Endothelial cell of umbilical vein (primary cell): ENCODE data around the gene ADAMTSL3. TPM values are rescaled to one million over a fixed set of nuclear protein-coding genes. Genes with fewer than 3 reads are reported as not detected.

Experiments
- BruUV-seq: library from RNA; stranded (reverse); fragments of 400-500 nt; replicated peaks from 2 replicates; lab custom pipeline; 2021; lab: Mats Ljungman, UMichigan
- CTCF ChIA-PET: fragments of 300-600, 350-600 bp; sonication (Branson Sonifier 250); formaldehyde crosslinking; loops from one replicate; lab custom pipeline; 2021; ENCODE audit warnings: antibody characterized with exemption, inconsistent platforms; lab: Charles Lee
- POLR2A ChIA-PET: fragments of 300-600, 350-600 bp; sonication (Branson Sonifier 250); formaldehyde crosslinking; loops from one replicate; lab custom pipeline; 2021; ENCODE audit warnings: antibody characterized with exemption, inconsistent platforms; lab: Charles Lee
- DNase-seq: peaks from one replicate; pipeline ENCODE4 v3.0.0-alpha.2; 2011; ENCODE audit warnings: low read depth, low spot score
- FAIRE-seq: peaks from 2 replicates; lab custom pipeline; 2011; peaks lifted over from hg19 to GRCh38; lab: Jason Lieb, UNC
- H2AFZ ChIP-seq: 2 replicates; pipeline ENCODE4 v1.6.0; 2012; ENCODE audit warnings: low read depth, low read length, control low read depth, inconsistent platforms
- H3K27ac ChIP-seq: 2 replicates; pipeline ENCODE4 v1.5.1; 2011; ENCODE audit warnings: low read depth, mild to moderate bottlenecking, control low read depth, low read length, moderate library complexity; ENCODE audit not compliant: insufficient read depth
- H3K27me3 ChIP-seq, 2 experiments: 2 replicates each; pipeline versions ENCODE4 v1.6.0 to v1.6.1; 2011; ENCODE audit warnings: low read length in 2 of 2, mixed read lengths in 1 of 2; ENCODE audit not compliant: control insufficient read depth in 2 of 2, insufficient read depth in 2 of 2
- H3K36me3 ChIP-seq, 2 experiments: 2 replicates in 1 of 2; 3 replicates in 1 of 2; pipeline ENCODE4 v1.5.1; 2011; ENCODE audit warnings: low read length in 2 of 2, mild to moderate bottlenecking in 1 of 2, moderate library complexity in 1 of 2; ENCODE audit not compliant: control insufficient read depth in 2 of 2, insufficient read depth in 2 of 2; ENCODE audit errors: extremely low read depth in 1 of 2
- H3K4me1 ChIP-seq: 3 replicates; pipeline ENCODE4 v1.5.1; 2011; ENCODE audit warnings: mild to moderate bottlenecking, low read length; ENCODE audit not compliant: control insufficient read depth, insufficient read depth; ENCODE audit errors: extremely low read depth
- H3K4me2 ChIP-seq: 2 replicates; pipeline ENCODE4 v1.6.1; 2011; ENCODE audit warnings: low read length, control low read depth, mixed read lengths; ENCODE audit not compliant: insufficient read depth
- H3K4me3 ChIP-seq, 3 experiments: fragments of 200-600 bp in 1 of 3; sonication (generic), shearing (Covaris generic) in 1 of 3; replicated peaks in 1 of 3; 2 replicates each; pipeline ENCODE4 v1.5.1; 2011 to 2016; ENCODE audit warnings: control low read depth in 3 of 3, low read length in 3 of 3, mild to moderate bottlenecking in 2 of 3, inconsistent platforms in 1 of 3, low read depth in 1 of 3, moderate library complexity in 1 of 3; ENCODE audit not compliant: insufficient read depth in 1 of 3
- H3K79me2 ChIP-seq: 2 replicates; pipeline ENCODE4 v1.6.0; 2012; ENCODE audit warnings: low read length, inconsistent platforms; ENCODE audit not compliant: control insufficient read depth, insufficient read depth
- H3K9ac ChIP-seq: replicated peaks from 2 replicates; pipeline ENCODE3; 2011; ENCODE audit warnings: low read length, control low read depth; ENCODE audit not compliant: insufficient read depth; ENCODE audit errors: extremely low read depth
- H3K9me1 ChIP-seq: replicated peaks from 3 replicates; pipeline ENCODE4 v1.6.0; 2011; ENCODE audit warnings: mild to moderate bottlenecking, low read length; ENCODE audit not compliant: control insufficient read depth, insufficient read depth; ENCODE audit errors: extremely low read depth
- H3K9me3 ChIP-seq: replicated peaks from 2 replicates; pipeline ENCODE4 v1.5.1; 2012; ENCODE audit warnings: low read length, inconsistent platforms; ENCODE audit not compliant: control insufficient read depth, insufficient read depth
- H4K20me1 ChIP-seq: replicated peaks from 2 replicates; pipeline ENCODE3; 2011; ENCODE audit warnings: mild to moderate bottlenecking, low read length; ENCODE audit not compliant: control insufficient read depth, insufficient read depth; ENCODE audit errors: extremely low read depth
- EZH2 ChIP-seq: IDR thresholded peaks from 2 replicates; pipeline ENCODE4 v1.6.1; 2012; ENCODE audit warnings: borderline replicate concordance, low read depth, mild to moderate bottlenecking, moderate library complexity, low read length, inconsistent platforms; ENCODE audit not compliant: severe bottlenecking
- FOS ChIP-seq: IDR thresholded peaks from 2 replicates; pipeline ENCODE4 v1.6.1; 2011; ENCODE audit warnings: mild to moderate bottlenecking, low read length, moderate library complexity, borderline replicate concordance; ENCODE audit not compliant: insufficient read depth
- GATA2 ChIP-seq: IDR thresholded peaks from 2 replicates; pipeline ENCODE4 v1.7.0; 2011; ENCODE audit warnings: low read depth, mild to moderate bottlenecking, moderate library complexity, mixed read lengths, low read length; ENCODE audit not compliant: insufficient read length, insufficient read depth
- JUN ChIP-seq: IDR thresholded peaks from 2 replicates; pipeline ENCODE4 v1.6.1; 2011; ENCODE audit warnings: borderline replicate concordance, low read depth; ENCODE audit not compliant: insufficient read length, insufficient read depth
- MYC ChIP-seq: IDR thresholded peaks from one replicate; pipeline ENCODE4 v1.6.1; 2011; ENCODE audit warnings: mild to moderate bottlenecking, low read depth, low read length
- POLR2A ChIP-seq: IDR thresholded peaks from 2 replicates; pipeline ENCODE4 v1.6.1; 2012; ENCODE audit warnings: low read depth, mild to moderate bottlenecking, control low read depth, low read length
- POLR2AphosphoS5 ChIP-seq: IDR thresholded peaks from 2 replicates; pipeline ENCODE4 v1.6.1; 2012; ENCODE audit warnings: low read depth, mild to moderate bottlenecking, control low read depth, low read length, moderate library complexity; ENCODE audit not compliant: insufficient read depth
- dilution Hi-C: fragments of 300-500 bp; cut with MboI; formaldehyde crosslinking; loops from one replicate; pipeline ENCODE4 v1.15.0; 2019; ENCODE audit warnings: low sequenced_read_pairs; ENCODE audit not compliant: extremely low pct_ligation_motif_present
- intact Hi-C: fragments of 100-400 bp; cut with micrococcal nuclease; formaldehyde crosslinking; loops from one replicate; pipeline ENCODE4 v1.10.0; 2022
- polyA plus RNA-seq, 4 experiments: library from polyadenylated mRNA; depleted of rRNA in 3 of 4; stranded (reverse) in 3 of 4; unstranded in 1 of 4; fragments of >200 nt; gene quantifications; 2 replicates each; pipeline versions ENCODE4 v1.2.1 to v1.2.3, GENCODE V29; 2011 to 2012; ENCODE audit warnings: missing spikeins in 1 of 4
- total RNA-seq: library from RNA; stranded (reverse); gene quantifications from 2 replicates; pipeline ENCODE4 v1.2.3, GENCODE V29; 2021
- TF ChIP-seq, protein P1 (sequence below): IDR thresholded peaks from 2 replicates; pipeline ENCODE4 v1.6.1; 2011; ENCODE audit not compliant: insufficient read depth, insufficient read length
- TF ChIP-seq, protein P2 (sequence below), 2 donors: IDR thresholded peaks; 1 replicate in 1 of 2; 2 replicates in 1 of 2; pipeline ENCODE4 v1.5.1; 2011; ENCODE audit warnings: low read length in 2 of 2, mild to moderate bottlenecking in 2 of 2, moderate library complexity in 2 of 2, control low read depth in 1 of 2, inconsistent platforms in 1 of 2, low read depth in 1 of 2; ENCODE audit not compliant: insufficient read depth in 1 of 2; ENCODE audit errors: extremely low read depth in 1 of 2

Gene ADAMTSL3
- total and polyA plus RNA-seq, 2 donors (not counting 3 experiments of a cell fraction or from before 2014, with no cell fraction given), result not detected

- Histone ChIP-seq H3K4me3 (no peak overlapping the region), H3K27ac (no peak overlapping the region), H3K9ac (no peak overlapping the region), H2AFZ (no peak overlapping the region), H3K9me1 (no peaks in the 10 kb centered on the region), H3K27me3 (no peaks in the 10 kb centered on the region), H3K9me3 (no peaks in the 10 kb centered on the region), H3K4me2 (no peak overlapping the region), H3K4me1 (no peaks in the 10 kb centered on the region), H4K20me1 (no peaks in the 10 kb centered on the region), H3K36me3 (no peaks in the 10 kb centered on the region), H3K79me2 (no peaks in the 10 kb centered on the region)
- POLR2A ChIA-PET, result no interaction called here
- intact Hi-C loops, result no loop called here
- TF ChIP-seq MYC, result no peak
- TF ChIP-seq FOS, result no peak
- TF ChIP-seq, protein P1, sequence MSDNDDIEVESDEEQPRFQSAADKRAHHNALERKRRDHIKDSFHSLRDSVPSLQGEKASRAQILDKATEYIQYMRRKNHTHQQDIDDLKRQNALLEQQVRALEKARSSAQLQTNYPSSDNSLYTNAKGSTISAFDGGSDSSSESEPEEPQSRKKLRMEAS, result no peak
- no peak for TF ChIP-seq GATA2
- TF ChIP-seq, protein P2, sequence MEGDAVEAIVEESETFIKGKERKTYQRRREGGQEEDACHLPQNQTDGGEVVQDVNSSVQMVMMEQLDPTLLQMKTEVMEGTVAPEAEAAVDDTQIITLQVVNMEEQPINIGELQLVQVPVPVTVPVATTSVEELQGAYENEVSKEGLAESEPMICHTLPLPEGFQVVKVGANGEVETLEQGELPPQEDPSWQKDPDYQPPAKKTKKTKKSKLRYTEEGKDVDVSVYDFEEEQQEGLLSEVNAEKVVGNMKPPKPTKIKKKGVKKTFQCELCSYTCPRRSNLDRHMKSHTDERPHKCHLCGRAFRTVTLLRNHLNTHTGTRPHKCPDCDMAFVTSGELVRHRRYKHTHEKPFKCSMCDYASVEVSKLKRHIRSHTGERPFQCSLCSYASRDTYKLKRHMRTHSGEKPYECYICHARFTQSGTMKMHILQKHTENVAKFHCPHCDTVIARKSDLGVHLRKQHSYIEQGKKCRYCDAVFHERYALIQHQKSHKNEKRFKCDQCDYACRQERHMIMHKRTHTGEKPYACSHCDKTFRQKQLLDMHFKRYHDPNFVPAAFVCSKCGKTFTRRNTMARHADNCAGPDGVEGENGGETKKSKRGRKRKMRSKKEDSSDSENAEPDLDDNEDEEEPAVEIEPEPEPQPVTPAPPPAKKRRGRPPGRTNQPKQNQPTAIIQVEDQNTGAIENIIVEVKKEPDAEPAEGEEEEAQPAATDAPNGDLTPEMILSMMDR (IDR thresholded peaks at IDR 0.05; ENCODE audit: extremely low read depth in 1 of 2, insufficient read depth in 1 of 2, low read depth in 1 of 2, low read length in 2 of 2), result no peak
- TF ChIP-seq POLR2A, result no peak
- TF ChIP-seq JUN, result no peak
- no peak for TF ChIP-seq EZH2
- no peak for TF ChIP-seq POLR2AphosphoS5
- CTCF ChIA-PET, result no interaction called here
- no peak for DNase-seq
- no peak for FAIRE-seq
- dilution Hi-C loops, result no loop called here
- BruUV-seq, result no TSS peak
Observed at GRCh38 chr15:83733691-83734090, 79.8 kb downstream of the ADAMTSL3 start.
